ENCODE data around the gene CACNA2D1.

CACNA2D1 gene

GRCh38 chr7:82443547-82444219, at the start of gene CACNA2D1:
CACNA2D1 (minus strand) TSS chr7:82443777.
- DNase-seq: peak; percentile 96

GRCh38 chr7:82481499-82482097, 38.0 kb upstream of the CACNA2D1 start:
- DNase-seq: peak; percentile 50

- DNase-seq: peak; percentile 89
Observed at GRCh38 chr7:82477733-82478515, 34.3 kb upstream of the CACNA2D1 start.

GRCh38 chr7:82472966-82473365, 29.4 kb upstream of the CACNA2D1 start:
- DNase-seq: no peak

- DNase-seq: no peak
Observed at GRCh38 chr7:82471351-82472020, 27.9 kb upstream of the CACNA2D1 start.

- no peak for DNase-seq
Observed at GRCh38 chr7:82469207-82469606, 25.6 kb upstream of the CACNA2D1 start.

GRCh38 chr7:82468435-82468834, 24.9 kb upstream of the CACNA2D1 start:
- DNase-seq: no peak

- DNase-seq: no peak
Observed at GRCh38 chr7:82467020-82467419, 23.4 kb upstream of the CACNA2D1 start.

- DNase-seq: no peak
Observed at GRCh38 chr7:82464372-82464771, 20.8 kb upstream of the CACNA2D1 start.

GRCh38 chr7:82455295-82455694, 11.7 kb upstream of the CACNA2D1 start:
- no peak for DNase-seq

- no peak for DNase-seq
Observed at GRCh38 chr7:82450759-82451158, 7.2 kb upstream of the CACNA2D1 start.

- DNase-seq: no peak
Observed at GRCh38 chr7:82449910-82450309, 6.3 kb upstream of the CACNA2D1 start.

- no peak for DNase-seq
Observed at GRCh38 chr7:82446897-82447296, 3.3 kb upstream of the CACNA2D1 start.

- peak; percentile 86 for DNase-seq
Observed at GRCh38 chr7:82445271-82445670, 1.7 kb upstream of the CACNA2D1 start.

GRCh38 chr7:82444220-82444909, 788 bp upstream of the CACNA2D1 start:
- DNase-seq: peak; percentile 96

GRCh38 chr7:82443036-82443546, 486 bp downstream of the CACNA2D1 start:
- no peak for DNase-seq

GRCh38 chr7:82442492-82443035, 1.0 kb downstream of the CACNA2D1 start:
- peak; percentile 69 for DNase-seq

- peak; percentile 70 for DNase-seq
Observed at GRCh38 chr7:82441669-82442478, 1.7 kb downstream of the CACNA2D1 start.

- DNase-seq: peak; percentile 34
Observed at GRCh38 chr7:82438521-82438920, 5.1 kb downstream of the CACNA2D1 start.

- DNase-seq: no peak
Observed at GRCh38 chr7:82435769-82436168, 7.8 kb downstream of the CACNA2D1 start.

GRCh38 chr7:82434275-82435022, 9.1 kb downstream of the CACNA2D1 start:
- no peak for DNase-seq
